Measurements from ENCODE around the gene ALOXE3. TPM values are rescaled to one million over a fixed set of nuclear protein-coding genes. Genes with fewer than 3 reads are reported as not detected.
A peak's percentile ranks its signal among the peaks of the same experiment; 100 is the strongest.
"Not testable (repeated sequence)": the region's sequence is repeated elsewhere in the genome, so short reads cannot be mapped to it uniquely, and the experiment has no call there.

Gene ALOXE3
- total and polyA plus RNA-seq, 4 donors = 0.12 to 0.68 (median 0.28) TPM; not detected in 1

DNA sequence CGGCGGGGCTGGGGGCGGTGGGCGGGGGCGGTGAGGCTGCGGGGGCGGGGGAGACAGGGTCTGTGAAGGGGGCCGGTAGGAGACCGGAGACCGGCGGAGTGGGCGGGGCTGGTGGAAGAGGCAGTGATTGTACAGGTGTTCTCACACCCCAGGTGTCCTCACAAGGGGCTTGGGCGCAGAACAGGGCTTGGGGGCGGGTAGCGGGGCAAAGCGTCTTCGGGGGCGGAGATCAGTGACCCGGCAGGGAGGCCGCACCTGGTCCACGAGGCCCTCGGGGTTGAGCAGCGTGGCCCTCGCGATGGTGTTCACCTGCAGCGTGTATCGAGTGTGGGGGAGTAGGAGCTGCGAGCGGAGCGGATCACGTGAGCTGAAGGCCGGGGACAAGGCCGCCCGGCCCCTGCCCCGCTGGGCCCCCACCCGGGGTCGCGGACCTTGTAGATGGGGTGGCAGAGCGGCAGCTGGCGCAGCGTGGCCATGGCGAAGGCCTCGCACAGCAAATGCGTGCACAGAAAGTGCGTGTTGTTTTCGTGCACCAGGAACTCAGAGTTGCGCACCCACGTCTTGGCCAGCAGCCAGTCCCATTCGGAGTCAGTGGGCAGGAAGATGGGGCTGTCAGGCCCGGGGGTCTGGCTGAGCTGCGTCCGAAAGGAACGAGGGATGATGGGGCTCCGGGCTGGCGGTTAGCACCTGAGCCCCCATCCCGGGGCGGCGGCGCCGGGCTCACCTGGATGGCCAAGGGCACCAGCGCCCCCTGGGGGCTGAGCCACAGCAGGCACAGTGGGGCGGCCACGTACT lies 8.5 kb downstream of the ALOXE3 start:
- no peak overlapping the region for H3K27ac ChIP-seq (ENCODE audit: low read depth in 1 of 2, low read length in 1 of 2)
- peaks cover 0 to 38% (median 37%) of the 10 kb centered on the region in 3 donors for H3K27me3 ChIP-seq (ENCODE audit: control insufficient read depth in 3 of 3, insufficient read depth in 3 of 3, low read length in 2 of 3)
- peak; percentile 18 to 52 (median 49) for DNase-seq
- no peak overlapping the region for H3K9ac ChIP-seq (ENCODE audit: insufficient read depth in 1 of 2, low read length in 2 of 2)
- H3K9me3 ChIP-seq (ENCODE audit: control insufficient read depth in 4 of 4, insufficient read depth in 3 of 4, low read length in 3 of 4) = peaks cover 0 to 4% (median 0%) of the 10 kb centered on the region in 4 donors
- peaks cover 0 to 8% (median 0%) of the 10 kb centered on the region in 5 donors for H3K4me1 ChIP-seq (ENCODE audit: control insufficient read depth in 5 of 5, insufficient read depth in 5 of 5, low read length in 5 of 5)
- H3K4me3 ChIP-seq = no peak overlapping the region
- no peaks in the 10 kb centered on the region for H3K36me3 ChIP-seq (ENCODE audit: control insufficient read depth in 4 of 4, insufficient read depth in 4 of 4, low read length in 4 of 4)
- TF ChIP-seq, protein P1, sequence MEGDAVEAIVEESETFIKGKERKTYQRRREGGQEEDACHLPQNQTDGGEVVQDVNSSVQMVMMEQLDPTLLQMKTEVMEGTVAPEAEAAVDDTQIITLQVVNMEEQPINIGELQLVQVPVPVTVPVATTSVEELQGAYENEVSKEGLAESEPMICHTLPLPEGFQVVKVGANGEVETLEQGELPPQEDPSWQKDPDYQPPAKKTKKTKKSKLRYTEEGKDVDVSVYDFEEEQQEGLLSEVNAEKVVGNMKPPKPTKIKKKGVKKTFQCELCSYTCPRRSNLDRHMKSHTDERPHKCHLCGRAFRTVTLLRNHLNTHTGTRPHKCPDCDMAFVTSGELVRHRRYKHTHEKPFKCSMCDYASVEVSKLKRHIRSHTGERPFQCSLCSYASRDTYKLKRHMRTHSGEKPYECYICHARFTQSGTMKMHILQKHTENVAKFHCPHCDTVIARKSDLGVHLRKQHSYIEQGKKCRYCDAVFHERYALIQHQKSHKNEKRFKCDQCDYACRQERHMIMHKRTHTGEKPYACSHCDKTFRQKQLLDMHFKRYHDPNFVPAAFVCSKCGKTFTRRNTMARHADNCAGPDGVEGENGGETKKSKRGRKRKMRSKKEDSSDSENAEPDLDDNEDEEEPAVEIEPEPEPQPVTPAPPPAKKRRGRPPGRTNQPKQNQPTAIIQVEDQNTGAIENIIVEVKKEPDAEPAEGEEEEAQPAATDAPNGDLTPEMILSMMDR (IDR thresholded peaks at IDR 0.05; ENCODE audit: control extremely low read depth, extremely low read depth) = peak; percentile 51
- WGBS, 2 donors = 17% methylated on average over 57 to 63 of the region's 63 CpGs
- peak; percentile 81 for ATAC-seq (ENCODE audit: insufficient read depth, low FRiP score)

DNA sequence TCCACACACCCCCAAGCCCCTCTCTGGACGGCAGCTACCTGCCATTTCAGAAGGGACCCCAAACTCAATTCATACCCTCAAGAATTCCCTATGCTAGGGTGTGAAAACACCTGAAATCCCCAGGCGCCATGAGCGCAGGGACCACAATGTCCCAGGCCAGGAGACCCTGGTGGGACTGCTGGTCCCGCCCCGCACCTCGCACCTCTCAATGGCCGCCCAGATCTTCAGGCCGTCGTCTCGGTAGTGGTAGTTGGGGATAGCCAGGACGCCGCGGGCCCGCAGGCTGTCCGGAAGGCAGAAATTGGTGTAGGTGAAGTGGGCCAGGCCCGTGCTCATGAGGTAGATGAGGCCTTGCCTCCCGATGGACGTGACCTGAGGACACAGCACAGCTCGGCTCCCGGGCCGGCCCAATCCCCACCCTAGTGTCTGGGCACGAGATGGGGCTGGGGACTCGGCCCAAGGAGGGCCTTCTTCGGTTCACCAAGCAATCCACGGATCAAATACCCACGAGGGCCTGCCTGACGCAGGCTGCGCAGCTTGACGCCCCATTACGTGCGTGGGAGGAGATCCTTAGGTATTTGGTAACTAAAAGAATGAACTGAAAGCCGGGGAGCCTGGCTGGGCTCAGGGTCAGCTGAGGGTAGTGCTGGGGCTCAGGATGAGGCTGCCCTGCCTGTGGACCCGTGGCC lies 9.2 kb downstream of the ALOXE3 start:
- Histone ChIP-seq H3K27ac (ENCODE audit: low read depth in 1 of 2, low read length in 1 of 2) (no peak overlapping the region), H3K4me3 (no peak overlapping the region), H3K4me1 (ENCODE audit: control insufficient read depth in 5 of 5, insufficient read depth in 5 of 5, low read length in 5 of 5) (peaks cover 0 to 8% (median 0%) of the 10 kb centered on the region in 5 donors), H3K9ac (ENCODE audit: insufficient read depth in 1 of 2, low read length in 2 of 2) (no peak overlapping the region), H3K27me3 (ENCODE audit: control insufficient read depth in 3 of 3, insufficient read depth in 3 of 3, low read length in 2 of 3) (peaks cover 0 to 31% (median 29%) of the 10 kb centered on the region in 3 donors), H3K36me3 (ENCODE audit: control insufficient read depth in 4 of 4, insufficient read depth in 4 of 4, low read length in 4 of 4) (no peaks in the 10 kb centered on the region), H3K9me3 (ENCODE audit: control insufficient read depth in 4 of 4, insufficient read depth in 3 of 4, low read length in 3 of 4) (peaks cover 0 to 4% (median 0%) of the 10 kb centered on the region in 4 donors)
- ATAC-seq (ENCODE audit: insufficient read depth, low FRiP score) = no peak
- TF ChIP-seq, protein P1 (IDR thresholded peaks at IDR 0.05; ENCODE audit: control extremely low read depth, extremely low read depth) = no peak
- WGBS, 2 donors = 88 to 90% methylated on average over 33 of the region's 33 CpGs
- DNase-seq = no peak

DNA sequence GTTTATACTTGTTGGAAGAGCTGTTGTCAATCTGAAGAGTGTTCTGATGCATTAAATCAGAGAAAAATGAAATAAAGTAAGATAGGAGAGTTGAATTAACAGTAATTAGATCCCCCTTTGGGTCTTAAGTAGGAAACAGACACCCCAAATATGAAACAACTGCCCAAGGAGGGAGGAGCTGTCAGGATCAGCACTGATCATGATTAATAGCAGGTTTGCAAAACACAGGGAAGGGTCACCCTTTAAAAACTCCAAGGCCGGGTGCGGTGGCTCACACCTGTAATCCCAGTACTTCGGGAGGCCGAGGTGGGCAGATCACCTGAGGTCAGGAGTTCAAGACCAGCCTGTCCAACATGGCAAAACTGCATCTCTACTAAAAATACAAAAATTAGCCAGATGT lies 11.3 kb downstream of the ALOXE3 start:
- not testable (repeated sequence) for ATAC-seq (ENCODE audit: insufficient read depth, low FRiP score); H3K27ac ChIP-seq (ENCODE audit: low read depth in 1 of 2, low read length in 1 of 2); H3K36me3 ChIP-seq (ENCODE audit: control insufficient read depth in 4 of 4, insufficient read depth in 4 of 4, low read length in 4 of 4); H3K9ac ChIP-seq (ENCODE audit: insufficient read depth in 1 of 2, low read length in 2 of 2); DNase-seq; H3K9me3 ChIP-seq (ENCODE audit: control insufficient read depth in 4 of 4, insufficient read depth in 3 of 4, low read length in 3 of 4); H3K4me1 ChIP-seq (ENCODE audit: control insufficient read depth in 5 of 5, insufficient read depth in 5 of 5, low read length in 5 of 5); H3K4me3 ChIP-seq
- 83 to 89% methylated on average over 4 of the region's 4 CpGs for WGBS, 2 donors
- H3K27me3 ChIP-seq (ENCODE audit: control insufficient read depth in 3 of 3, insufficient read depth in 3 of 3, low read length in 2 of 3) = peaks cover 0 to 23% (median 22%) of the 10 kb centered on the region in 3 donors

DNA sequence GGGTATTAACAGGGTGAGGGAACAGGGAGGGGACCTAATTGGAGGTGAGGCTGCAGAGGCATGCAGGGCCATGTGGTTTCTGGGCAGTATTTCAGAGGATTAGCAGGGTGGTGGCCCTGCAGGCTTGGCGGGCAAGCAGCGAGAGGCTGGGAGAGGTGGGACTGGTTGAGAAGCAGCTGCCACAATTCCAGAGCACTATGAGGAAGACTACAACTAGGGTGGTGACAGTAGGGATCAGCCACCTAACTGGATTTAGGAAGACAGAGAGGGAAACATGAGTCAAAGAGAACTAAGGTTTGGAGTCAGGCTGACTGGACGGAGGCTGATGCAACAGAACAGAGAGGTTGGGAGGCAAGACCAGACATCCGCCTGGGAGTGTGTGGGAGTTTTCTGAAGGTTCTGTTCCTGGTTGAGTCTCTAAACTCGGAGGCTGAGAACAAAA lies 12.3 kb downstream of the ALOXE3 start:
- ATAC-seq (ENCODE audit: insufficient read depth, low FRiP score) = no peak
- TF ChIP-seq, protein P1 (IDR thresholded peaks at IDR 0.05; ENCODE audit: control extremely low read depth, extremely low read depth) = no peak

More for the DNA sequence above, 12.3 kb downstream of the ALOXE3 start:
- Histone ChIP-seq H3K4me3 (no peak overlapping the region), H3K36me3 (ENCODE audit: control insufficient read depth in 4 of 4, insufficient read depth in 4 of 4, low read length in 4 of 4) (no peaks in the 10 kb centered on the region), H3K27ac (ENCODE audit: low read depth in 1 of 2, low read length in 1 of 2) (no peak overlapping the region), H3K4me1 (ENCODE audit: control insufficient read depth in 5 of 5, insufficient read depth in 5 of 5, low read length in 5 of 5) (peaks cover 0 to 8% (median 0%) of the 10 kb centered on the region in 5 donors), H3K27me3 (ENCODE audit: control insufficient read depth in 3 of 3, insufficient read depth in 3 of 3, low read length in 2 of 3) (peaks cover 0 to 19% (median 14%) of the 10 kb centered on the region in 3 donors), H3K9ac (ENCODE audit: insufficient read depth in 1 of 2, low read length in 2 of 2) (no peak overlapping the region), H3K9me3 (ENCODE audit: control insufficient read depth in 4 of 4, insufficient read depth in 3 of 4, low read length in 3 of 4) (peaks cover 0 to 4% (median 0%) of the 10 kb centered on the region in 4 donors)
- WGBS, 2 donors = 84 to 89% methylated on average over 5 of the region's 5 CpGs
- DNase-seq = no peak

Measured in lung (tissue), 12 donors.